Kidney (tissue), 14 donors: ENCODE data around the gene FGGY. TPM values are rescaled to one million over a fixed set of nuclear protein-coding genes. Genes with fewer than 3 reads are reported as not detected.

Source experiments
- DNase-seq, 5 donors: peaks; one replicate each; pipeline ENCODE4 v3.0.0-alpha.2; 2013 to 2020
- FAIRE-seq: peaks from 2 replicates; lab custom pipeline; 2012; peaks lifted over from hg19 to GRCh38; lab: Jason Lieb, UNC
- H3K27ac ChIP-seq, 2 donors: one replicate each; pipeline ENCODE4 v1.7.0; 2013; ENCODE audit warnings: low read depth in 2 of 2, low read length in 2 of 2, inconsistent platforms in 1 of 2
- H3K27me3 ChIP-seq: one replicate; pipeline ENCODE4 v1.7.1; 2013; ENCODE audit warnings: low read length, inconsistent platforms; ENCODE audit not compliant: control insufficient read depth, insufficient read depth
- H3K36me3 ChIP-seq, 3 donors: one replicate each; pipeline versions ENCODE4 v1.7.0 to v1.7.1; 2013; ENCODE audit warnings: low read length in 3 of 3, control low read depth in 1 of 3, inconsistent platforms in 1 of 3; ENCODE audit not compliant: insufficient read depth in 3 of 3, control insufficient read depth in 2 of 3
- H3K4me1 ChIP-seq, 3 donors: one replicate each; pipeline versions ENCODE4 v1.7.0 to v1.7.1; 2013; ENCODE audit warnings: low read length in 3 of 3, inconsistent platforms in 1 of 3, low read depth in 1 of 3; ENCODE audit not compliant: control insufficient read depth in 2 of 3, insufficient read depth in 2 of 3
- H3K4me3 ChIP-seq, 3 donors: one replicate each; pipeline versions ENCODE4 v1.7.0 to v1.8.1; 2013; ENCODE audit warnings: low read length in 3 of 3, control low read depth in 1 of 3, inconsistent platforms in 1 of 3
- H3K9ac ChIP-seq, 3 donors: one replicate each; pipeline versions ENCODE4 v1.7.0 to v1.7.1; 2013; ENCODE audit warnings: low read length in 3 of 3, control low read depth in 1 of 3, inconsistent platforms in 1 of 3
- H3K9me3 ChIP-seq, 3 donors: one replicate each; pipeline versions ENCODE4 v1.7.0 to v1.7.1; 2013; ENCODE audit warnings: low read length in 3 of 3, control low read depth in 1 of 3, inconsistent platforms in 1 of 3; ENCODE audit not compliant: control insufficient read depth in 2 of 3, insufficient read depth in 1 of 3
- intact Hi-C: fragments of 100-400 bp; cut with DNase I; formaldehyde crosslinking; loops from one replicate; pipeline ENCODE4 v1.11.1; 2022
- polyA plus RNA-seq: library from polyadenylated mRNA; stranded (reverse); fragments of 350-450 nt; fragmentation: Illumina TruSeq; extraction: RNeasy Lipid Tissue Mini Kit (QIAGEN cat#74804); gene quantifications from one replicate; pipeline ENCODE4 v1.2.3, GENCODE V29; 2014; ENCODE audit warnings: low read depth, low replicate concordance; ENCODE audit not compliant: insufficient read depth
- total RNA-seq: library from RNA; stranded (reverse); fragmentation: NEBNext Ultra II Directional; extraction: Animal tissue kit (Norgen Biotek cat#: 25700); gene quantifications from one replicate; pipeline ENCODE4 v1.2.1, GENCODE V29; 2021
- TF ChIP-seq, protein P1 (sequence below): IDR thresholded peaks from 3 replicates; pipeline ENCODE4 v1.5.1; 2012; ENCODE audit warnings: mild to moderate bottlenecking, moderate library complexity, borderline replicate concordance; ENCODE audit not compliant: insufficient read depth; ENCODE audit errors: extremely low read depth
- donor health status: control.
- donor health status: control.
- donor health status: control.
- donor health status: control.
- donor health status: control.
- donor health status: DM: yes; HTN: yes; CAD: no.
- donor health status: Normal renal cell carcinoma (clear cell type).

Gene FGGY
- total and polyA plus RNA-seq, 2 donors from 2014 or later, result 11.2 to 31.0 TPM

GRCh38 chr1:59480188-59480888 is 183.4 kb downstream of the FGGY start:
- TF ChIP-seq, protein P1, sequence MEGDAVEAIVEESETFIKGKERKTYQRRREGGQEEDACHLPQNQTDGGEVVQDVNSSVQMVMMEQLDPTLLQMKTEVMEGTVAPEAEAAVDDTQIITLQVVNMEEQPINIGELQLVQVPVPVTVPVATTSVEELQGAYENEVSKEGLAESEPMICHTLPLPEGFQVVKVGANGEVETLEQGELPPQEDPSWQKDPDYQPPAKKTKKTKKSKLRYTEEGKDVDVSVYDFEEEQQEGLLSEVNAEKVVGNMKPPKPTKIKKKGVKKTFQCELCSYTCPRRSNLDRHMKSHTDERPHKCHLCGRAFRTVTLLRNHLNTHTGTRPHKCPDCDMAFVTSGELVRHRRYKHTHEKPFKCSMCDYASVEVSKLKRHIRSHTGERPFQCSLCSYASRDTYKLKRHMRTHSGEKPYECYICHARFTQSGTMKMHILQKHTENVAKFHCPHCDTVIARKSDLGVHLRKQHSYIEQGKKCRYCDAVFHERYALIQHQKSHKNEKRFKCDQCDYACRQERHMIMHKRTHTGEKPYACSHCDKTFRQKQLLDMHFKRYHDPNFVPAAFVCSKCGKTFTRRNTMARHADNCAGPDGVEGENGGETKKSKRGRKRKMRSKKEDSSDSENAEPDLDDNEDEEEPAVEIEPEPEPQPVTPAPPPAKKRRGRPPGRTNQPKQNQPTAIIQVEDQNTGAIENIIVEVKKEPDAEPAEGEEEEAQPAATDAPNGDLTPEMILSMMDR, result no peak
- DNase-seq (no peak), FAIRE-seq (peak; percentile 3)
- H3K4me3 ChIP-seq, result no peak overlapping the region
- H3K27ac ChIP-seq, result peak overlapping the region; percentile 33 to 37
- no peaks in the 10 kb centered on the region for H3K36me3 ChIP-seq
- no peaks in the 10 kb centered on the region for H3K9me3 ChIP-seq
- no peak overlapping the region for H3K9ac ChIP-seq
- peaks cover 4 to 5% (median 5%) of the 10 kb centered on the region in 3 donors for H3K4me1 ChIP-seq
- no peaks in the 10 kb centered on the region for H3K27me3 ChIP-seq
- intact Hi-C loops, result no loop called here

DNA sequence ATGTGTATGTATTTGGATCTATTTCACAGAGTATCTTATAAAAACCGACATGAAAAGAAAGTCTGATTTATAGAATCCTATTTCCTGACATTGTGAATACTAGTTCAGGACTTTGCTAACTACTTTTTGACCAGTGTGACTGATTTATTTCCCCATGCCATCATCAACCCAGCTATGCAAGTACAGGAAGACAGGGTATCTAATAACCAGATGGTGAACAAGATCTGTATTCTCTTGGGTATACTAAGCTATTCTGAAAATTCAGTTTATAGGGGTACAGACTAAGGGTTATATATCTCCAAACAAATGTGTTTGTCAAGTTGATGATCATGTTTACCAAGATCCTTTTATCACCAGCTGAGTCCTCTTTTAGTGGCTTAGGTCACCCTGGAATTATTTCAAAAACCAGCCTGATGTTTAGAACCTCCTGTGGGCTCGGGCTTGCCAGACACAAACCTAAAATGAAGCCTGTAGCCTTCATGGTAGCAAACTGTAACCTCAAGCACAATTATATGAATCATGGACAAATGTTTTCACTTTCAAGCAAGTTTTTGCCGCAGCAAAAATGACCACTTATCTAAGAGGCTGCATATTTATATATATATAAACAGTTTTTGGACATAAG is 185.1 kb downstream of the FGGY start:
- Histone ChIP-seq H3K9ac (no peak overlapping the region), H3K27me3 (no peaks in the 10 kb centered on the region), H3K9me3 (no peaks in the 10 kb centered on the region), H3K4me3 (no peak overlapping the region), H3K27ac (no peak overlapping the region), H3K4me1 (peaks cover 0 to 2% (median 0%) of the 10 kb centered on the region in 3 donors), H3K36me3 (no peaks in the 10 kb centered on the region)
- DNase-seq, result peak in 1 of 5 donors; percentile 58
- intact Hi-C loops, result no loop called here
- TF ChIP-seq, protein P1, result no peak
- no peak for FAIRE-seq

DNA sequence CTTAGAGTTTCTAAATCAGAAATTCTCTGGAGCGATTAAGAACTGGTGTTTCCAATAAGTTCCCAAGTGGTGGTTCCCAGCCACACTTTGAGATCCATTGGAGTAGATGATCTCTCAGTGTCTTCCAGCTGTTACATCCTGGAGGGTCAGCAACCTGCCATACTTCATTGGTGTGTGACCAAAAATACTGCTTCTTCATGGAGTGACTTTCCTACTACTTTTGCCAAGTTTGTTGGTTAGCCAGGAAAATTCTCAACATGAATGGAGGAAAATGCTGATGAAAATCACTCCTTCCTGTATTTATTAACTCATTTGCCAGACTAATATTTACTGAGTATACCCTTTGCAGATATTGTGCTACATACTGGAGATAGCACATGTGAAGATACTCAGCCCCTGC is 186.1 kb downstream of the FGGY start:
- Histone ChIP-seq H3K36me3 (no peaks in the 10 kb centered on the region), H3K4me3 (no peak overlapping the region), H3K27me3 (no peaks in the 10 kb centered on the region), H3K9ac (no peak overlapping the region), H3K4me1 (peaks cover 0 to 2% (median 0%) of the 10 kb centered on the region in 3 donors), H3K27ac (no peak overlapping the region), H3K9me3 (no peaks in the 10 kb centered on the region)
- DNase-seq (no peak), FAIRE-seq (no peak)
- TF ChIP-seq, protein P1, result no peak
- intact Hi-C loops, result no loop called here
